Inflammatory macrophage treated with lipopolysaccharide for 4 hours (primary cell): ENCODE results near the gene SERPINB10.

Experiments
- DNase-seq: peaks from one replicate; pipeline ENCODE4 v3.0.0-alpha.2; 2020

The SERPINB10 gene

DNA sequence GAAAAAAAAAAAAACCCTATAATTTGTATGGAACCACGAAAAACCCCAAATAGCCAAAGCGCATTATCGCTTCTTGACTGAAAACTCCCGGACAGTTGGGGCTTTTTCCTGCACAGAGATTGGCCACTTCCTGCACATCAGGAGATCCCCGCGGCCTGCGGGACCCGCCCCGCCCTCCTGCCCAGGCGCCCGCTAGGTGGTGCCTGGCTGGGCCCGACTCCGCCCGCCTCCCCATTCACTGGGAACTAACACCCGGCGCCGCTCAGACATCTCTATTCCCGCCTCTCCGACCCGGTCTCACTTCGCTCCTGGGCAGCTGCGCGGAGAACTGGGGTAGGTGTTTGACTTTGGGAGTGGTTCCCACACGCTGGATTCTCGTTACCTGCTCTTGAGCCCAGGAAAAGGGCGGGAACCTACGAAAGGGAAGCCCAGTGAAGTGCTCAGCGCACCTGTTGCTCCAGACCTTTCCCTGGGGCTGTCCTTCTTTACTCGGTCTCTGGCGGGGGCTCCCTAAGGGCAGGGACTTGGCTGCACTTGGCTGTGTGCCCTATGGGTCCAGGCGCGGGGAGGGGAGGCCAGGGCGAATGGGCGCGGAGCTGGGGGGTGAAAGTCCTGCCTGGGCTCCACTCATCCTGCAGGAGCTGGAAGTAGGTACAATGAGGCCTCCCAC, 41.4 kb downstream of the SERPINB10 start, which contains the start of gene HMSD:
TSS of gene HMSD (plus strand) at position 234 of the 670 bp plus-strand sequence. CDS start 4,155 bp downstream, outside the sequence.
- DNase-seq = peak; percentile 71

DNA sequence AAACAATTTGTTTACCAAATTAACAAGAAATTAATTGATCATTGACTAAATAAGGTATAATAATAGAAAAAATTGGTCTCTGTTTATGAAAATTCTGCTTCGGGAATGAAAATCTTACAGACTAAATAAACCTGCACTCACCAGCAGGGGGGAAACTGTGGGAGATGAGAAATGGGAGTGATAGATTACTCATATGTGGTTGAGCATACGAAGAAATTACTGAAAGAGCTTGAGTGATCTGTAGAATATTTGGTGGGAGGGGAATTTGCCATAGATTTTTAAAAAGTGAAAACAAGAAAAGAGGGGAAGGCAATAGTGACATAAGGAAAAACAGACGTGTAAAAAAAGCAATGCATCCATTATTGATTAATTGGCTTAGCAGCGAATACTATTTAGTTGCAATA, 43.5 kb downstream of the SERPINB10 start:
- DNase-seq = no peak

DNA sequence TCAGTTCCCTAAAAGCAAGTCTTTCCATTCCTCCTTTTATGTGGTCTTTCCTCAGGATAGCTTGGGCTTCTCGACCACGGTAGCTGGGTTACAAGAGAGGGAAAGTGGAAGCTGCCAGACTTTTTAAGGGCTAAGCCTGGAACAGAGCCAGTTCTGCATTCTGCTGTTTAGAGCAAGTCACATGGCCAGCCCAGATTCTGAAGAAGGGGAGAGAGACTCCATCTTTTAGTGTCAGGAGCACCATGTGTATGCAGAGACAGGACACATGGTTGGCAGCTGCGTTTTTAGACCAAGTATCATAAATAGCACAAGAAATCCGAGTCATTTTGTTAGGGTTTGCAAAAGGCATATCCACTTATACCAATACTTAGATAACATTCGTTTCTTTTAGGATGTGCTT, 46.1 kb downstream of the SERPINB10 start:
- DNase-seq = no peak

DNA sequence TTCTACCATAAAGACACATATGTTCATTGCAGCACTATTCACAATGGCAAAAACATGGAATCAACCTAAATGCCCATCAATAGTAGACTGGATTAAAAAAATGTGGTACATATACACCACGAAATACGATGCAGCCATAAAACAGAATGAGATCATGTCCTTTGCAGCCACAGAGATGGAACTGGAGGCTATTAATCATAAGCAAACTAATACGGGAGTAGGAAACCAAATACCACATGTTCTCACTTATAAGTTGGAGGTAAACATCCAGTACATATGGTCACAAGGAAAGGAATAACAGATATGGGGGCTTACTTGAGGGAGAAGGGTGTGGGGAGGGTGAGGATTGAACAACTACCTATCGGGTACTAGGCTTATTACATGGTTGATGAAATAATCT, 49.0 kb downstream of the SERPINB10 start:
- no peak for DNase-seq

DNA sequence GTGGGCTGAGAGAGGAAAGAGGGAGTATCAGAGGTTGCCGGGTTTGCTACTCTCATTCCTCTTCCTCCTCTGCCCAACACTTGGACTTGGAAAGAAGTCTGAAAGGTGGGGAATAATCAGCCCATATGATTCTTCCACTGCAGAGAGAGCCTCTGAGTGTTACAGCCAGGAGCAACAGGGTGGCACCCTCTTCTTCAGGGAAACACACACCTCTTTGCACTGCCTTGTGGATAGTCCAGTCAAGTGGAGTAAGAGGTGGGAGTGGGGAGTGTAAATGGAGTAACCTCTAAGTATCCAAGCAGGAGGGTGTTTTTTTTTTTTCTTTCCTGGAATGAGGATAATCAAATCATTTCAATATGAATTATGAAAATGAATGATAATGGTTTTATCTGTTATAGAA, 53.1 kb downstream of the SERPINB10 start:
- no peak for DNase-seq

DNA sequence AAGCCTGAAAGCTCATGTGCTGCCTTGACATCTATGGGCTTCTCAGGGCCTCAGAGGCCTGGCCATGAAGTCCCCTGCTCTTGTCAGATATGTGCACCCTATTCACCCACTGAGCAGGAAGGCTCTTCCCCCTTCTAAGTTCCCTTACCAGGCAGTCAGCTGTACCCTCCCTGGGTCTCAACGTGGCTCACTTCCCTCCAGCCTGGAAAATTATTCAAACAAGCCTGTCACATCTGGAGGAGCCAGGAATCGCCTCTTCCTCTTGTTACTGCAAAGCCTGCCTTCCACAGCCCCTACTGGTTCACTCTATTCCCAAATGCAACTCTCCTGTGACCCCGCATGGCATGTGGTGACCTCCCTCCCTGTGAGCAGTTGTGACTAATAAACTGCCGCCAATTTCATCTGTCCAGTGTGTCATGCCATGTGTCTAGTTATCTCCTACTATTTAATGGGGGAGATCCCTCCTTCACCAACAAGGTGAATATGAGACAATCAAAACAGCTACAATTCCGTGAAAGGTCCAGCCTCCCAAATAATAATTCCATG, 53.8 kb downstream of the SERPINB10 start:
- no peak for DNase-seq

DNA sequence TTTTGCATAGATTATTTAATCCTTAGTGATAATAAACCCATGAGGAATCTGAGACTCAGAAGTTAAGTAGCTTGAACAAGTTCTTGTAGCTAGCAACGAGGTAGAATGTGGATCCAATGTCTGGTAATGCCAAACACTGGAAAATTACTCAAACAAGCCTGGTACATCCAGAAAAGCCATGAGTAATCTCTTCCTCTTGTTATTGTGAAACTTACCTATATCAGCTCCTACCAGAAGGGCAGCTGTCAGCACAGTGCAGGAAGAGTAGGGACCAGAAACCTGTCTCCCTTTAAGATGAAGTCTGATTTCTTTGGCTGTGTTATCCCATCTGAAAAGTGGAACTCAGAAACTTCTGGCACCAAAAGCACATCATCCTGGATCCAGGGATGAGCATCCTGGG, 54.4 kb downstream of the SERPINB10 start:
- DNase-seq = no peak

DNA sequence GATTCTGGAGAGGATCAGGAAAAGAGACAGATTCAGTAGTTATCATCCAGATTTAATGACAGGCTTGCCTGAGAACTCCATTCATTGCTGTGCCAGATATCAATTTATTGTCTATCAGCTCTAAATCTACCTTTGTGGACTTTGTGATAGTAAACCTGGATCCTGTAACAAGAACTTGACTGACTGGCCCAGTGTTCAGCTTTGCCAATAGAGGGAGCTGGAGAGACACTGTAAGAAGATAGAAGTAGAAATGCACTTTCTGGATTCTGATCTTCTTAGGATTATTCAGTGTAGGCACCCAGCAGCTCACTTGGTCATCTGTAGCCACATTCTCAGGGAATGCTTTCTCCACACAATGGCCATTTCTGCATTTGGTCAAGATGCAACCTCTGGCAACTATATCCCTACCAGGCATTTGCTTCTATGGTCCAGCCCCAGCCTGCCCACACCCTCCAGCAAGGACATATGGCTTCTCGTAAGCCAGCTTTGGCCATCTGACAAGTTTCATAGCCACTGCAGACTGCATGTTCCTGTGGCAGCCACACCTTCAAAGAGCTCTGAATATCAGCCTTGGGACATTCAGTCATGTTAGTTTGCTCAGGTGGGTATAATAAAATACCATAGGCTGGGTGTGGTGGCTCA, 56.0 kb downstream of the SERPINB10 start:
- peak; percentile 76 for DNase-seq

DNA sequence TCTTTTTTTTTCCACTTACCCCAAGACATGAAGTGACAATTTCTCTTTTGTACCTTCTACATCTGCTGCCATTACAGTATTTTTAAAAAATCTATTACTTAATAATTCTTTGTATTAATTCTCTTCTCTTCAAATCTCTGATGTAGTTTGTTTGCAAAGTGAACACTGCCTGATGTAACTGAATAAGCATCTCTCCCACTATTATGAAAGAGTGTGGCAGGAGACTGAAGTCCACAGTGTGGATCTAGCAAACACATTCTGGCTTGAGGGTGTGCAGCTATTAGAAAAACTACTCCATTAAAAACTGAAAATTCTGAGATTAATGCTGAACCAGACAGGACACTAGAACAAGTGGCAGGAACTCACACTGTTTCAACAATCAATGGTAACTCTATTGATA, 57.1 kb downstream of the SERPINB10 start:
- no peak for DNase-seq

DNA sequence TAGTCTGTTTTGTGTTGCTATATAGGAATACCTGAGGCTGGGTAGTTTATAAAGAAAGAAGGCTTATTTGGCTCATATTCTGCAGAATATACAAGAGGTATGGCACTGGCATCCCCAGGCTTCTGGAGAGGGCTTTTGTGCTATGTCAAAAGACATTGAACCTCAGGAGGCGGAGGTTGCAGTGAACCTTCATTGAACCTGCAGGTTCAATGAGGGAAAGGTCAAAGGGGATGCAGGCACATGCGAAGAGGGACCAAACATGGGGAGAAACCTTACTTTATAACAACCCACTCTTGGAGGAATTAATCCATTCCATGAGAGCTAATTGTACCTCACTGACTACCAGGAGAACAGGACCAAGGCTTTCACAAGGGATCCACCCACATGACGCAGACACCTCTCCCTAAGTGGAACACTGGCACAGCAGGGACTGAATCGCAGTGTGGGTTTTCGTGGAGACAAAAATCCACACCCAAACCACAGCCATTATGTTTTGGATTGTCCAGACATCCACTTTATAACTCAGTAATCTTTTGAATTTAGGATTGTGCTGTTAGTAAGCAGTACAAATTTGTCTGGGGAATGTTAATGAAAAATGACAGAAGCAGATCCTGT, 58.1 kb downstream of the SERPINB10 start:
- no peak for DNase-seq

DNA sequence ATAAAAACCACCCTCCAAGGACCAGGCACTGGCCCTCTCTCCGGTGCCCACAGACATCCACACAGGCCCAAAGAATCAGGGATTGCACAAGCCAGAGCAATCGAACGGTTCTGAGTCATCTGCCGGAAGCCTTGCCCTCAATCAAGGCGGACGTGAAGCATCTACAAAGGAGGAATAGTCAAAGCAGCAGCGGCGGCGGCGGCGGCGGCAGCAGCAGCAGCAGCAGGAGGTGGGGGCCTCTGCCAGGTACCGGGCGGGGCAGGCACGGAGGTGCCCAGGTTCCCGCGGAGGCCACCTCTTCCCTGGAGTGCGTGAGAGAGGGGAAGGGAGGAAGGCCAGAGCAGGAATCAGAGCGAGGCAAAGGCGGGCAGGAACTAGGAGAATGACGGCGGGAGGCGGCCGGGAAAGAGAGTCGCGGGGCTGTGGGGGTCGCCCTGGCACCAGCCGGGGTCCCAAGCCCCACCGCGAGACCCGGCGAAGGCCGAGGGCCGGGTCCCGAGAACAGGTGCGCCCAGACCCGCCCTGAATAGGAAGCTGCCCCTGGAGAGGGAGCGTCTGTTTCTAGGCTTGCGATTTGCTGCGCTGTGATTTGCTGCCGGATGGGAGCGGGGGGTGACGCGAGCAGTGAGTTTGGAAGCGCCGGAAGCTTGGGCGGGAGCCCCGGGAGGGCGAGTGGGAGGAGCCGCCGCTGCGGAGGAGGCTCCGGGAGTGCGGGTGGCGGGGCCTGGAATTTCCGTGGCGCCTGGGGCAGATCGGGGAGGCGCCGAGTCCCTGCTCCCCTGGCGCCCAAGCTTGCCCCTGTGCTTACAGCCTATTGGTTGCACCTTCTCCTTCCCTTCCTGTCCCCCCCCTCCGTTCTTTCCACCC, 62.4 kb downstream of the SERPINB10 start, which contains the start of gene SERPINB8:
TSS of gene SERPINB8 (plus strand) at position 140 of the 867 bp plus-strand sequence. CDS start 8,228 bp downstream, outside the sequence.
- peak; percentile 93 for DNase-seq

DNA sequence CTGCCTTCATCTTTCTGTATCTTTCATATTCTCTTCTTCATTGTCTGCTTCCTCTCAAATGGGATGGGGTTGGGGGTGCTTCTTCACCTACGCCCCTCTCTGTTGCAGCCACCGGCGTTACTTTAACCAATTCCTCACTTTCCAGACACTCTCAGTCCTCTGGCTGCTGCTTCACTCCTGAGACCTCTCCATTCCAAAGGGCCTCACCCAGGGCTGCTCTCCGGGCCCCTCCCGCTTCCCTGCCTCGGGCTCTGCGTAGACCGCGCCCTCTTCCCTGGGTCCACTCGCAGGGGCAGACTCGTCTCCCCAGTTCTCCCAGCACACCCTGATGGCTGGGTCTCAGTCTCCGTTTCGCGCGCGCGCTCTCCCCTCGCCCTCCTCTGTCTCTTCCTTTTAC, 63.0 kb downstream of the SERPINB10 start:
- DNase-seq = no peak

DNA sequence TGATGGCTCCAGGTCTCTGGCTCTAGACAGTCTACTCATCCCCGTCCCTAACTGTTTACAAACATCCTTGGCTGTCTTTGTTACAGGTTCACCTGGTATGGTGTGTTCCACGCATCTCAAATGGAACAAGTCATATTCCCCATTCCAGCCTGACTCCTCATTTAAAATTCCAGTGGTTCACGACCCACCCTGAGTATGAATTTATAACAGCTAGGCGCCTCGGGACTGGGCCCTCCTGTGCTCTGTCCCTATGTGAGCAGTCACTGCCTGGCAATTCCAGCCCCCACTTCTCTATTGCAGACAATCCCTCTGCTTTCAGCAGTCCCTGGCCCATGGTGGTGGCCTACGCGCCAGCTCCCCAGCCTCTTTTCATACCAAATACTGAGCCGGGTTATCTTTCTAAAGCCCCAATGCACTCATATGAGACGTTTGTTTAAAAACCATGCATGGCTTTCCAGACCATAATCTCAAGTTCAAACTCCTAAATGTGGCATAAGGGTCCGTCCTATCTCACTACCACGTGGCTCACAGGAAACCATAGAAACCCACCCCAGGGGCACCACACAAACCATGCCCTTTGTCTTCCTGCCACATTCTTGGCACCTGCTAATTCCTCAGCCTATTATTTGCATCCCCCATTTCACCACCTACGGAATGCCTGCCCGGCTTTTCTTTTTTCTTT, 63.7 kb downstream of the SERPINB10 start:
- no peak for DNase-seq

DNA sequence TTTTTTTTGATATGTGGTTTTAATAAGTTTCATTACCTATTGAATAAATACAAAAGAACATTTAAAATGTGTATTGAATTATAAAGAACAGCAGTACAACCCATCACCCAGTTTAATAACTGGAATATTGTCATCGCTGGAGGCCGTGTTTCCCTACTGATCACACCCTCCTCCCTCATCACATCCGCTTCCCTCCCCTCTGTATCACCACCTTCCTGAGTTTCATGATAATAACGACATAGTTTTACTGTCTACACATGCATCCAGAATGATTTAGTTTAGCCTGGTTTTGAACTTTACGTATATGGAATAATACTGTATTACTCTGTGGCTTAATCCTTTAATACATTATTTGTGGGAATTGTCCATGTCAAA, 64.2 kb downstream of the SERPINB10 start:
- peak; percentile 28 for DNase-seq

DNA sequence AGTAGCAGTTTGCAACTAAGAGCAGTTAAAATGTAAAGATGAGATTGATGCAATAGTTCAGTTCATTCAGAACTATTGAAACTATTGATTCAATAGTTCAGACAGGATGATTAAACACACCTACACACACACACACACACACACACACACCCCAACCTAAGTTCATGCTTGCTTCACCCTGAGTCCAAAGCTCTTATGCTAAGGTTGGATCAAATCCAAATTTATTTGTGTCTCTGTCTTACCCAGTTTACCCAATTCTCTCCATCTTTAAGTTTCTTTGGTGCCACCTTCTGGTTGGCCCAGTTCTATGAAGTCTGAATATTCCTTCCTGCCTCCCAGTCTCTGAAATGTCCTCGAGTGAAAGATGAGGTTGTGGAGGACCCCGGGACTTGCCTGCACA, 67.2 kb downstream of the SERPINB10 start:
- peak; percentile 35 for DNase-seq

DNA sequence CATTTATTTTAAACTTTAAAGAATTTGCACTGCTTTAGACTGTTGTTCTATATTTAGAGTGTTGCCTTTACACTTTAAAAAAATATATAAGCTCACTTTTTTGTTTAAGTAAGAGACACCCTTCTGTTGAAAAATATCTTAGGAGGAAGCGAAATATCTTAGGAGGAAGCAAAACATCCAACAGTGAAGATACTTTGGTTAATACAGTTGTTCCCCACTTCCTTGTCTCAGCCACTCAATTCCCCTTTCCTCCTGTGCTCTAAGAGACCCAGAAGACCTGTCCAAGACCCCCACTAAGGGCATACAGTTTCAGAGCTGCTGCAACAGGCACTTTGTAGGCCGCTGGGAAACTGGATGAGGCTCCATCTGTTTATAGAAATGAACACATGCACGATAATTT, 67.9 kb downstream of the SERPINB10 start:
- peak; percentile 67 for DNase-seq

DNA sequence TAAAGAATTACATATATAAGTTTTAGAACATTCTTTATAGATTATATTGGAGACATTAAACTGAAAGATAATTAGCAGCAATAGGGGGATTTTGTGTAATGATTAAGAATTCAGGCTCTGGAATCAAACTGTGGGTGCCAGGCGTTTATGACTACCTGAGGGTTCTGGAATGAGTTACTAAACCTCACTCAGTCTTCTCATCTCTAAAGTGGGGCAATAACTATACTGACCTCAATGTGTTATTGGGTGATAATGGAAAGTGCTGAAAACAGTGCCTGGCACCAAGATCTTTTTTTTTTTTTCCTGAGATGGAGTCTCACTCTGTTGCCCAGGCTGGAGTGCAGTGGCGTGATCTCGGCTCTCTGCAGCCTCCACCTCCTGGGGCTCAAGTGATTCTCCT, 69.3 kb downstream of the SERPINB10 start:
- DNase-seq = no peak

DNA sequence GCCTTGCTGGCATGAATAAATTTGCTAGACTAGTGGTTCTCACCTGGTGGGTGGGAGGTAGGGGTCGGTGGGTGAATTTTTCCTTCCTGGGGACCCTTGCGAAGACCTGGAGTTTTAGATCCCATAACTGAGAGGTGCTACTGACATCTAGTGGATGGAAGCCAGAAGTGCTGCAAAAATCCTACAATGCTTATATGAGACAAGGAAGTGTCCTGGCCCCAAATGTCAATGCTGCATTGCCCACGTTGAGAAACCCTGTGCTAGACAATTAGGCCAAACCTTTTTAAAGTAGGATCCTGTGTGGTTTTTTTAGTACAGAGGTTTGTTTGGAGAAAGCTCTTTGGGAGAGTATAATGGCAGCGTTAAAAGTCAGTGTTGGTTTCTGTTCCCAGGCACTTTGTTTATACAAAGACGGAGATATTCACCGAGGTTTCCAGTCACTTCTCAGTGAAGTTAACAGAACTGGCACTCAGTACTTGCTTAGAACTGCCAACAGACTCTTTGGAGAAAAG, 71.7 kb downstream of the SERPINB10 start:
- peak; percentile 62 for DNase-seq

DNA sequence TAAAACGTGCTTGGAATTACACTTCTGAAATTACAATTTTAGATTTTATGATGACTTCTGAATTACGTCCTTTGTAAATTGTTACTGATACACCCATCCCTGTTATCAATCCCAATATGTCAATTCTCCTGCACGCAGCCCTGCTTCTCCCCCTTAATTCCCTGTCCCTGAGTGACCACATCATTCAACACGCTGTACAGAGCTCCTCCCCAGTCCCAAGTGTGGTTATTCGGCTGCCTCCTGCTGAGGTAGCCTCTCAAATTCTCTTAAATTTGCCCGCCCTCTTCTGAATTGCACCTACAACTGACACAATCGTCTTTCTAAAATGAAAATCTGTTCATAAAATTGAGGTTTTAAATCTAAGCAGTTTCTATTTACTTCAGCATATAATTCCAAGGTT, 72.3 kb downstream of the SERPINB10 start:
- no peak for DNase-seq

DNA sequence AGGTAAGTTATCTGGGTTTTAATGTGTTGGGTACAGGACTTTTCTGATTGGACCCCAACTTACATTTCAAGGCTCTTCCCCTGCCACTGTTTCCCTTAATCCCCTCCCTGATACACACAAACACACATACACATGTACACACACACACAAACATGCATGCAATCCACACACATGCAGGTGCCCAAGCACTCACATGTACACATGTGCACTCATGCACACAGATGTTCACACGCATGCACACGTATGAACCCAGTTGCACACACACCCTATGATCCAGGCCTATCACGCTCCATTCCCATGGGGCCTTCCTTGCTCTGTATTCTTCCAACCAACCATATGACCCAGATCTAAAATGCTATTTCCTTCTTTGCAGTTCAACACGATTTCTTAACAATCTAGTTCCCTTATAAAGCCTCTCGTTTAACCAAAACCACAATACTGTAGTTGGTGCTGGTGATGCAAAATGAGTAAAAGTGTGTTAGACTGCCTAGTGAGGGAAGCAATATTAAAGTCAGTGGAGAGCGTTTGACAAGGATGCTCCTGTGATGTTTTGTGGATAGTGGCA, 73.2 kb downstream of the SERPINB10 start:
- DNase-seq = peak; percentile 69

DNA sequence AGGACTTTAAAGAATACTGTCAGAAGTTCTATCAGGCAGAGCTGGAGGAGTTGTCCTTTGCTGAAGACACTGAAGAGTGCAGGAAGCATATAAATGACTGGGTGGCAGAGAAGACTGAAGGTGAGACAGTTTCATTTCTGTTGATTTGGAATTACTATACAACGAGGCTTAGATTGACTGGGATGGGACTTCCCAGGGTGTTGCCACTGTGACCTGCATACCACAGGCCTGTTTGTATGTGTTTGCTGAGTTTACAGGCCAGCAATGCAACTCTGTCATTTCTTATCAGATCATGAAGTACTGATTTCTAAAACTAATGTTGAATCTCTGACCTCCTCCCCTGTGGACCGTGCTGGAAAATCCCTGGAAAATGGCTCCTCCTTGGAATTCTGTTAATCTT, 74.0 kb downstream of the SERPINB10 start:
- no peak for DNase-seq

DNA sequence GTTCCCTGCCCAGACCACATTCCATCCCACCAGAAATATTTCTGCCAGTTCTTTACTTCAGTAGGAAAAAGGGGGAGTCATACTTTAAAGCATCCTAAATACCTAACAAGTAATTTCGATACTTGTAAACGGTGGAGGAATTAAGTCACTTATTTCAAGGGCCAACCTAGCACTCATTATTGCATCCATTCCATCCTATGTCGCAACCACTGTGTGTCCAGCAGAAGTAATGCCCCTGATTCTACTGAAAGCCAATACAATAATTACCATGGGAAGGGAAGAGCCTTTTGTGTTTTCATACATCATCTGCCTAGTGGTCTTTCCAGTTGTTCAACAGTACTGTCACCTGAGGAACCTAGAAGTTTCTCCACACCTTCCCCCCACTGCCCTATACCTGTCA, 74.6 kb downstream of the SERPINB10 start:
- no peak for DNase-seq
